ENCODE measurements around the gene TRMT61B.

DNA sequence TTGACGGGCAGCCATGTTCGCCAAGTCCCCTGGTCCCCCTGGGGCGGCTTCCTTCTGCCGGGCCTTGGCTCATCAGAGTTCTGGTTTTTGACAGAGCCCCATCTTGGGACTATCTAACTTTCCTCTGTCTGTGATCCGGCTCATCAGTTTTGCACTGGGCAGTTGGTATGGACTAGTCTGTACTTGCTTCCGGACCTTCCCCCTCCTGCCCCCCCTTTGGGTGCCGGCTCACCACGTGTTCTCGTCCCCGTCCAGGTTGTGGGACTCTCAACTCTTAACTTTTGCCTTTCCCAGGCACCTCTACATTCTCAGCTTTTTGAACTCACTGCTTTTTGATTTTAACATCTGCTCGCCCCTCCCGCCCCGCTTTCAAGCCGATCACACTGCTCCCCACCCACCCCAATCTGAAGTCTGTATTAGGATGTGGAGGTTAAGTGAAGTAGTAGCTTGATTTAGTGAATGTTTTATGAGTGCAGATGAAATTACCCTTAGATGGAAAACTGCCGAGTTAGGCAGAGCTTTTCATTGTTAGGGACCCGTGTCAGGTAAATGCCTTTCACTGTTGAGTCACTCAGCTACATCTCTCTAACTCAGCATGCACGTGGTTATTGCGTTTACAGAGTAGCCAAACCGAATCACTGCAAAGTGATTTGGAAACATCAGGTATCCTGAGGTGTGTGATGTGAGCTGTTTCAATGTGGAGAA, 25.2 kb upstream of the TRMT61B start:
- TF ChIP-seq, protein P1, sequence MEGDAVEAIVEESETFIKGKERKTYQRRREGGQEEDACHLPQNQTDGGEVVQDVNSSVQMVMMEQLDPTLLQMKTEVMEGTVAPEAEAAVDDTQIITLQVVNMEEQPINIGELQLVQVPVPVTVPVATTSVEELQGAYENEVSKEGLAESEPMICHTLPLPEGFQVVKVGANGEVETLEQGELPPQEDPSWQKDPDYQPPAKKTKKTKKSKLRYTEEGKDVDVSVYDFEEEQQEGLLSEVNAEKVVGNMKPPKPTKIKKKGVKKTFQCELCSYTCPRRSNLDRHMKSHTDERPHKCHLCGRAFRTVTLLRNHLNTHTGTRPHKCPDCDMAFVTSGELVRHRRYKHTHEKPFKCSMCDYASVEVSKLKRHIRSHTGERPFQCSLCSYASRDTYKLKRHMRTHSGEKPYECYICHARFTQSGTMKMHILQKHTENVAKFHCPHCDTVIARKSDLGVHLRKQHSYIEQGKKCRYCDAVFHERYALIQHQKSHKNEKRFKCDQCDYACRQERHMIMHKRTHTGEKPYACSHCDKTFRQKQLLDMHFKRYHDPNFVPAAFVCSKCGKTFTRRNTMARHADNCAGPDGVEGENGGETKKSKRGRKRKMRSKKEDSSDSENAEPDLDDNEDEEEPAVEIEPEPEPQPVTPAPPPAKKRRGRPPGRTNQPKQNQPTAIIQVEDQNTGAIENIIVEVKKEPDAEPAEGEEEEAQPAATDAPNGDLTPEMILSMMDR (IDR thresholded peaks at IDR 0.05): no peak
- no peak for TF ChIP-seq POLR2A (IDR thresholded peaks at IDR 0.05)

Measured in gastroesophageal sphincter (tissue), 3 donors.